Measurements from ENCODE around the gene ARHGEF26. TPM values are rescaled to one million over a fixed set of nuclear protein-coding genes. Genes with fewer than 3 reads are reported as not detected.

ARHGEF26 gene
- total RNA-seq, 1 experiment from 2014 or later: 13.7 TPM

- H3K23me2 ChIP-seq (ENCODE audit: insufficient read length, low read depth, low read length, poor library complexity, severe bottlenecking): no peaks in the 10 kb centered on the region
- H3K18ac ChIP-seq (ENCODE audit: insufficient read length, low read depth, low read length): no peak overlapping the region
- no peak overlapping the region for H3K4me2 ChIP-seq (ENCODE audit: insufficient read depth, insufficient read length, low read length)
- WGBS (ENCODE audit: extremely low coverage, insufficient read length, low lambda C conversion rate): no CpG with 5 or more reads among the region's 2 CpGs
- no peak for DNase-seq
- H3K27me3 Mint-ChIP-seq (ENCODE audit: low read depth): no peaks in the 10 kb centered on the region
- no peak overlapping the region for H4K5ac ChIP-seq (ENCODE audit: insufficient read length, low read depth, low read length)
- H3K9ac ChIP-seq (ENCODE audit: extremely low read depth, insufficient read length, low read length): no peak overlapping the region
- peak overlapping the region in 1 of 3 experiments; percentile 18; a peak in 1 of 7 replicates for H3K27ac Mint-ChIP-seq
- TF ChIP-seq CTCF (conservative IDR thresholded peaks at IDR 0.05): no peak
- no peak overlapping the region for H2BK120ac ChIP-seq (ENCODE audit: low read depth, low read length, poor library complexity, severe bottlenecking)
- no peak overlapping the region for H2AK5ac ChIP-seq (ENCODE audit: insufficient read length, low read length)
- H3K4me1 ChIP-seq (ENCODE audit: insufficient read depth, low read length): 0 out of 2 replicates have a peak, but pooled peaks cover 2% of the 10 kb centered on the region
- H2BK5ac ChIP-seq (ENCODE audit: insufficient read length, low read length): no peak overlapping the region
- no peaks in the 10 kb centered on the region for H3K79me2 ChIP-seq (ENCODE audit: insufficient read depth, low read length)
- no peak overlapping the region for H3T11ph ChIP-seq (ENCODE audit: low read length)
- no peak overlapping the region for H3K4ac ChIP-seq (ENCODE audit: low read depth, low read length)
- H3K27me3 ChIP-seq (ENCODE audit: insufficient read depth, low read length): no peaks in the 10 kb centered on the region
- H4K8ac ChIP-seq (replicated peaks; ENCODE audit: insufficient read length, low read depth, low read length): no peak overlapping the region
- no peak overlapping the region for H2BK12ac ChIP-seq (ENCODE audit: insufficient read length, low read depth, low read length)
- H3K56ac ChIP-seq (ENCODE audit: insufficient read length, low read depth, low read length): no peak overlapping the region
- H3K14ac ChIP-seq (ENCODE audit: insufficient read depth, low read length): no peak overlapping the region
- H3K9me3 ChIP-seq (ENCODE audit: control insufficient read depth, low read depth, low read length): no peaks in the 10 kb centered on the region
- no peaks in the 10 kb centered on the region for H3K36me3 Mint-ChIP-seq (ENCODE audit: insufficient read depth in 1 of 3, low read depth in 3 of 3)
- H3K9me3 Mint-ChIP-seq: no peaks in the 10 kb centered on the region
- H2BK15ac ChIP-seq (ENCODE audit: low read depth, low read length): no peak overlapping the region
- H3K23ac ChIP-seq (ENCODE audit: insufficient read length, low read depth, low read length): no peak overlapping the region
- no peak overlapping the region for H3K27ac ChIP-seq (ENCODE audit: insufficient read length, low read depth, low read length)
- no peaks in the 10 kb centered on the region for H4K20me1 ChIP-seq (ENCODE audit: control insufficient read depth, insufficient read depth, insufficient read length)
- no peak overlapping the region for H3K4me3 Mint-ChIP-seq
- H3K79me1 ChIP-seq (ENCODE audit: insufficient read depth, low read depth, low read length, poor library complexity, severe bottlenecking): peaks cover 2% of the 10 kb centered on the region
- peaks cover 24 to 30% of the 10 kb centered on the region in 2 experiments for H3K4me1 Mint-ChIP-seq
- no peak overlapping the region for H2BK20ac ChIP-seq (ENCODE audit: low read depth, low read length, poor library complexity, severe bottlenecking)
- no peak overlapping the region for H4K91ac ChIP-seq (ENCODE audit: insufficient read length, low read depth, low read length)
- no peak overlapping the region for H2AFZ ChIP-seq (ENCODE audit: low read length)
These were observed 21.4 kb downstream of the ARHGEF26 start for GRCh38 chr3:154142608-154143007.

Measured in H9 (cell line).